Right renal pelvis (tissue), 4 donors: ENCODE data around the gene SEMA3G. TPM values are rescaled to one million over a fixed set of nuclear protein-coding genes. Genes with fewer than 3 reads are reported as not detected.

ENCODE experiments used
- DNase-seq, 4 donors: peaks; one replicate each; pipeline ENCODE4 v3.0.0-alpha.2; 2013; ENCODE audit warnings: low read depth in 4 of 4, low spot score in 3 of 4, missing footprints in 1 of 4
- polyA plus RNA-seq, 4 donors: library from polyadenylated mRNA; unstranded; fragments of 120-200 nt; gene quantifications; one replicate each; pipeline ENCODE4 v1.2.1, GENCODE V29; 2013; ENCODE audit not compliant: insufficient read length in 4 of 4

SEMA3G gene
- 10 to 100 TPM; 28.6 to 44.4 (median 33.6) TPM for polyA plus RNA-seq

- DNase-seq, result no peak
Measured at GRCh38 chr3:52444860-52445793, at the start of gene SEMA3G. SEMA3G (minus strand) TSS chr3:52445103; CDS start chr3:52445027, 76 bp downstream.

GRCh38 chr3:52494445-52494844 is 49.5 kb upstream of the SEMA3G start:
- no peak for DNase-seq

- DNase-seq, result no peak
Measured at GRCh38 chr3:52493232-52494017, 48.5 kb upstream of the SEMA3G start.

- no peak for DNase-seq
Measured at GRCh38 chr3:52492059-52492458, 47.2 kb upstream of the SEMA3G start.

- DNase-seq, result no peak
Measured at GRCh38 chr3:52490939-52491526, 46.1 kb upstream of the SEMA3G start.

- no peak for DNase-seq
Measured at GRCh38 chr3:52490035-52490938, 45.4 kb upstream of the SEMA3G start.

GRCh38 chr3:52489453-52489852 is 44.5 kb upstream of the SEMA3G start:
- DNase-seq, result no peak

- DNase-seq, result no peak
Measured at GRCh38 chr3:52488746-52489145, 43.8 kb upstream of the SEMA3G start.

GRCh38 chr3:52487788-52488691 is 43.1 kb upstream of the SEMA3G start:
- DNase-seq, result no peak

GRCh38 chr3:52487050-52487787 is 42.3 kb upstream of the SEMA3G start:
- DNase-seq, result no peak

- DNase-seq, result no peak
Measured at GRCh38 chr3:52484680-52485461, 40.0 kb upstream of the SEMA3G start.

- DNase-seq, result no peak
Measured at GRCh38 chr3:52483577-52484381, 38.9 kb upstream of the SEMA3G start.

- DNase-seq, result no peak
Measured at GRCh38 chr3:52483081-52483480, 38.2 kb upstream of the SEMA3G start.

- DNase-seq, result no peak
Measured at GRCh38 chr3:52481819-52482521, 37.1 kb upstream of the SEMA3G start.

- no peak for DNase-seq
Measured at GRCh38 chr3:52480768-52481715, 36.1 kb upstream of the SEMA3G start.
